Measurements from ENCODE around the gene WBP1L.

The WBP1L gene

DNA sequence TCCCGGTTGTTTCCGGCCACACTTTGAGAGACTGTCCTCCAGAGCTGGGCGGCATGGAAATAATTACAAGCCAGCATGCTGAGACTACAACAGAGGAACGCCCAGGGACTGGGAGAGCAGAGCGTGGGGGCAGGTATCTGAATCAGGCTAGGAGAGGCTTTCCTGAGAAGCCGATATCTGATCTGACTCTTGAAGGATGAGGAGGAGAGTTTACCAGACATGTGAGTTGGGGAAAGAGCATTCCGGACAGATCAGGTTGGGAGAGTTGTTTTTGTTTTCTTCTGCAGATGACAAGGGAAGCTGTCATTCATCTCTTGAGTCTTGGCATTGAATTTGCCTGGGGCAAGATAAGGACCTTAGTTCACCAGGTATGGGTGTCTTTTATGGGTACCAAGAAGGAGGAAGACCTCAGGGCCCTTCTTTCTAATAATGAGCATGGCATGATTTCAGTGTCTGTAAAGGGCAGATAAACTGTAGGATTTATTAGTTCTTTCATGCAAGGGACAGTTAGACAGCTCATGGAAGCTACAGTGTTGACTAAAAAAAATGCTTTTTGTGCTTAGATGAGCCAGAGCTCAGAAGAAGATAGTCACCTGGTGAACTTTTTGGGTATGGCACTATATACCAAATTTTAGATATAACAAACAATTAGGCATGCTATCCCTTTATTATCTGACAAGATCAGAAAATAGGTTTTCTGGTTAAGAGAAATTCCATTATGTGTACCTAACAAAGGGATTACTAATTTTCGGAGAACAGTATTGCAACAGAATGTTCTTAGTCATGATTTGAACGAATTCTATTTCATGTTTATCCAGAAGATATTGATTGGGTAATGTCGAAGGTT is 36.2 kb downstream of the WBP1L start:
- ChIA-PET POLR2A (interaction anchor here (0.6 kb wide), 1 partner anchor 10 kb away, joined by 3 read pairs; no protein-coding TSS in a partner anchor), CTCF (interaction anchor here (0.5 to 0.6 kb wide), 3 partner anchors 29 to 103 kb away, joined by 3 read pairs; no protein-coding TSS in a partner anchor)
- H3K9me3 ChIP-seq (ENCODE audit: control insufficient read depth, insufficient read depth, low read depth, low read length): no peaks in the 10 kb centered on the region
- no peak overlapping the region for H3K27ac ChIP-seq (ENCODE audit: extremely low read depth, low read depth, low read length)
- no peak overlapping the region for H3K4me3 ChIP-seq (ENCODE audit: low read depth, low read length)
- H3K4me1 ChIP-seq (ENCODE audit: control insufficient read depth, insufficient read depth, low read length): peaks cover 20% of the 10 kb centered on the region
- TF ChIP-seq ZNF776 (tag by site-specific recombination; IDR thresholded peaks at IDR 0.05; ENCODE audit: borderline replicate concordance) (no peak), IKZF3 (tag by site-specific recombination; IDR thresholded peaks at IDR 0.05) (no peak), ZBTB17 (tag by site-specific recombination; IDR thresholded peaks at IDR 0.05) (peak; percentile 37; the same call in 1 of the 2 replicates), PRDM2 (tag by site-specific recombination; IDR thresholded peaks at IDR 0.05; ENCODE audit: borderline replicate concordance) (no peak), ZBTB48 (tag by site-specific recombination; IDR thresholded peaks at IDR 0.05) (no peak), SP7 (tag by site-specific recombination; IDR thresholded peaks at IDR 0.05) (0 out of 2 replicates have a peak, but pooled peaks have one; percentile 27), ZNF600 (tag by site-specific recombination; IDR thresholded peaks at IDR 0.05) (no peak), ZNF76 (tag by site-specific recombination; IDR thresholded peaks at IDR 0.05; ENCODE audit: borderline replicate concordance, low read depth) (no peak)
- TF ChIP-seq, protein P1, sequence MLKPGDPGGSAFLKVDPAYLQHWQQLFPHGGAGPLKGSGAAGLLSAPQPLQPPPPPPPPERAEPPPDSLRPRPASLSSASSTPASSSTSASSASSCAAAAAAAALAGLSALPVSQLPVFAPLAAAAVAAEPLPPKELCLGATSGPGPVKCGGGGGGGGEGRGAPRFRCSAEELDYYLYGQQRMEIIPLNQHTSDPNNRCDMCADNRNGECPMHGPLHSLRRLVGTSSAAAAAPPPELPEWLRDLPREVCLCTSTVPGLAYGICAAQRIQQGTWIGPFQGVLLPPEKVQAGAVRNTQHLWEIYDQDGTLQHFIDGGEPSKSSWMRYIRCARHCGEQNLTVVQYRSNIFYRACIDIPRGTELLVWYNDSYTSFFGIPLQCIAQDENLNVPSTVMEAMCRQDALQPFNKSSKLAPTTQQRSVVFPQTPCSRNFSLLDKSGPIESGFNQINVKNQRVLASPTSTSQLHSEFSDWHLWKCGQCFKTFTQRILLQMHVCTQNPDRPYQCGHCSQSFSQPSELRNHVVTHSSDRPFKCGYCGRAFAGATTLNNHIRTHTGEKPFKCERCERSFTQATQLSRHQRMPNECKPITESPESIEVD (tag by site-specific recombination; IDR thresholded peaks at IDR 0.05): no peak
- TF ChIP-seq, protein P2, sequence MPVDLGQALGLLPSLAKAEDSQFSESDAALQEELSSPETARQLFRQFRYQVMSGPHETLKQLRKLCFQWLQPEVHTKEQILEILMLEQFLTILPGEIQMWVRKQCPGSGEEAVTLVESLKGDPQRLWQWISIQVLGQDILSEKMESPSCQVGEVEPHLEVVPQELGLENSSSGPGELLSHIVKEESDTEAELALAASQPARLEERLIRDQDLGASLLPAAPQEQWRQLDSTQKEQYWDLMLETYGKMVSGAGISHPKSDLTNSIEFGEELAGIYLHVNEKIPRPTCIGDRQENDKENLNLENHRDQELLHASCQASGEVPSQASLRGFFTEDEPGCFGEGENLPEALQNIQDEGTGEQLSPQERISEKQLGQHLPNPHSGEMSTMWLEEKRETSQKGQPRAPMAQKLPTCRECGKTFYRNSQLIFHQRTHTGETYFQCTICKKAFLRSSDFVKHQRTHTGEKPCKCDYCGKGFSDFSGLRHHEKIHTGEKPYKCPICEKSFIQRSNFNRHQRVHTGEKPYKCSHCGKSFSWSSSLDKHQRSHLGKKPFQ (tag by site-specific recombination; IDR thresholded peaks at IDR 0.05): no peak
- H3K36me3 ChIP-seq (ENCODE audit: control insufficient read depth in 2 of 2, insufficient read depth in 1 of 2, low read length in 2 of 2): no peaks in the 10 kb centered on the region

- POLR2A ChIA-PET: interaction anchor here (0.6 to 1.6 kb wide), 2 partner anchors 11 to 21 kb away, joined by 3 to 4 read pairs; no protein-coding TSS in a partner anchor
- Histone ChIP-seq H3K4me3 (ENCODE audit: low read depth, low read length) (no peak overlapping the region), H3K4me1 (ENCODE audit: control insufficient read depth, insufficient read depth, low read length) (peaks cover 17% of the 10 kb centered on the region), H3K36me3 (ENCODE audit: control insufficient read depth in 2 of 2, insufficient read depth in 1 of 2, low read length in 2 of 2) (no peaks in the 10 kb centered on the region), H3K27ac (ENCODE audit: extremely low read depth, low read depth, low read length) (no peak overlapping the region), H3K9me3 (ENCODE audit: control insufficient read depth, insufficient read depth, low read depth, low read length) (no peaks in the 10 kb centered on the region)
- CTCF ChIA-PET: no interaction called here
- no peak for TF ChIP-seq ZBTB48 (tag by site-specific recombination; IDR thresholded peaks at IDR 0.05)
- TF ChIP-seq, protein P3, sequence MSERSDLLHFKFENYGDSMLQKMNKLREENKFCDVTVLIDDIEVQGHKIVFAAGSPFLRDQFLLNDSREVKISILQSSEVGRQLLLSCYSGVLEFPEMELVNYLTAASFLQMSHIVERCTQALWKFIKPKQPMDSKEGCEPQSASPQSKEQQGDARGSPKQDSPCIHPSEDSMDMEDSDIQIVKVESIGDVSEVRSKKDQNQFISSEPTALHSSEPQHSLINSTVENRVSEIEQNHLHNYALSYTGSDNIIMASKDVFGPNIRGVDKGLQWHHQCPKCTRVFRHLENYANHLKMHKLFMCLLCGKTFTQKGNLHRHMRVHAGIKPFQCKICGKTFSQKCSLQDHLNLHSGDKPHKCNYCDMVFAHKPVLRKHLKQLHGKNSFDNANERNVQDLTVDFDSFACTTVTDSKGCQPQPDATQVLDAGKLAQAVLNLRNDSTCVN (tag by site-specific recombination; optimal IDR thresholded peaks at IDR 0.05): no peak
- TF ChIP-seq MYNN (tag by site-specific recombination; IDR thresholded peaks at IDR 0.05; ENCODE audit: borderline replicate concordance): no peak
- TF ChIP-seq ZNF202 (tag by site-specific recombination; IDR thresholded peaks at IDR 0.05; ENCODE audit: borderline replicate concordance): no peak
These were observed 36.7 kb downstream of the WBP1L start for GRCh38 chr10:102780527-102780808.
